Hindlimb muscle (tissue), 1 donor: ENCODE data around the gene CPED1. TPM values are rescaled to one million over a fixed set of nuclear protein-coding genes. Genes with fewer than 3 reads are reported as not detected.
"Not testable (repeated sequence)": the region's sequence is repeated elsewhere in the genome, so short reads cannot be mapped to it uniquely, and the experiment has no call there.

ENCODE experiments used
- DNase-seq: peaks from one replicate; pipeline ENCODE4 v3.0.0-alpha.2; 2013
- polyA plus RNA-seq: library from polyadenylated mRNA; unstranded; fragments of 120-200 nt; gene quantifications from one replicate; pipeline ENCODE4 v1.2.1, GENCODE V29; 2013; ENCODE audit not compliant: insufficient read length

Gene CPED1
- polyA plus RNA-seq, 1 donor = 8.2 TPM

- DNase-seq = no peak
These were observed 6.5 kb upstream of the CPED1 start for GRCh38 chr7:120981888-120982615.

GRCh38 chr7:120983592-120983991, 4.9 kb upstream of the CPED1 start:
- not testable (repeated sequence) for DNase-seq

- no peak for DNase-seq
These were observed 4.1 kb upstream of the CPED1 start for GRCh38 chr7:120984406-120984805.

- DNase-seq = no peak
These were observed 3.3 kb upstream of the CPED1 start for GRCh38 chr7:120985130-120985758.

- DNase-seq = no peak
These were observed 2.7 kb upstream of the CPED1 start for GRCh38 chr7:120985839-120986238.

GRCh38 chr7:120986650-120987049, 1.9 kb upstream of the CPED1 start:
- no peak for DNase-seq

DNA sequence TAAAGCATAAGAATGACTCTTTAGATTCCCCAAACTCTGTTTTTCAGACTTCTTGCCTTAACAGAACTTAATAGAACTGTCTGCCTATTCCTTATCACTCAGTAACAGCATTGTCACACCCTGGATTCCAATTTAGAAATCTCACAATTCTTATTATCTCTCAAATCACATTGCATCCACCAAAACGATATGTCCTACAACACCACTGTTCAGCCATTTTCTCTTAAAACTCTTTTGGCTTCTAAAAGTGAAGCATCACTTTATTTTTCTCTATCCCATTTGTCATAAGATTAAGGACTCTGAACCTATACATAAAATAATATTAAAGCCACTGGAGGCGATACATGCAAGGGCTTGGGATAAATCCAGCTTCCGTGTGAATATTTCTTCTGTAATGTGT, 1.2 kb upstream of the CPED1 start:
- no peak for DNase-seq

- DNase-seq = peak; percentile 93
These were observed 574 bp upstream of the CPED1 start for GRCh38 chr7:120987683-120988590.

DNA sequence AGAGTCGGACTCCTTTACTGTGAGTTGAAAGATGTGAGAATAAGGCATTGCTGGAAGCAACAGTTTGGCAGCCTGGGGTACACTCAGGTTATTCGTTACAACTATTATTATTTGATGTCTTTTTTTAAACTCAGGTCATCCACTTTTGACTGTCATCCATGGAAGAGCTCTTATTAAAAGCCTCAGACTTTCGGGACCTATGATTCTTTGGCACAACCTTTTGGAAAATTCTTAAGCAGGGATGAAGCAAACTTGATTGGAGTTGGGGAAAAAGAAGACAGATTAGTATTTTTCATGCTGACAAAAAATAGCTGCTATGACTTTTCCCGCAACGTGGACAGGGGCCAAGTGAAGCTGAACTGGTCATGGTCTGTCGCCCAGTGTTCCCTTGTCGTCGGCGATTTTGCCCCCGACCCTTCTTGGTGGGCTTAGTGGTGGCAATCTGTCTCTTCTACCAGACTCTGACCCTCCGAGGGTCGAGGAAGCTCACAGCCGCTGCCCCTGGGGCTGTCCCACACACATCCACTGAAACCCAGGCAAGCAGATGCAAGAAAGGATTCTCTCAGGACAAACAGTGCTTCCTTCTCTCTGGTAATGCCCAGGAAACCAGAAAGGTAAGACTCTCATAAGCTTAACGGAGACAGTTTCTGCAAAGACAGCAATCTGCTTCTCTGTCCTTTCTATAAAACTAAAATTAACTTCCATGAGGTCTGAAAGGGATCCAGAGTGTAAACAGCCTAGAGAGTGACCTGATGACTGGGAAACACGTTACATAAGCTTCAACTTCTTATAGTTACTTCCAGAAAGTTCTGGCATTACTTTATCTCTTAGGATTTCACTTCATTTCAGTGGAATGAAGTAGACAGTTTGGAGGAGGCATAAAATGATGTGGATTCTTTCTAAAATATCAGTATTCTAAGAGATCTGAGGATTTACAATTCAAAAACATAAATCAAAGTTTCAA, 1.0 kb downstream of the CPED1 start:
- peak; percentile 62 for DNase-seq

- no peak for DNase-seq
These were observed 2.1 kb downstream of the CPED1 start for GRCh38 chr7:120990468-120991118.

- no peak for DNase-seq
These were observed 2.6 kb downstream of the CPED1 start for GRCh38 chr7:120991161-120991560.

DNA sequence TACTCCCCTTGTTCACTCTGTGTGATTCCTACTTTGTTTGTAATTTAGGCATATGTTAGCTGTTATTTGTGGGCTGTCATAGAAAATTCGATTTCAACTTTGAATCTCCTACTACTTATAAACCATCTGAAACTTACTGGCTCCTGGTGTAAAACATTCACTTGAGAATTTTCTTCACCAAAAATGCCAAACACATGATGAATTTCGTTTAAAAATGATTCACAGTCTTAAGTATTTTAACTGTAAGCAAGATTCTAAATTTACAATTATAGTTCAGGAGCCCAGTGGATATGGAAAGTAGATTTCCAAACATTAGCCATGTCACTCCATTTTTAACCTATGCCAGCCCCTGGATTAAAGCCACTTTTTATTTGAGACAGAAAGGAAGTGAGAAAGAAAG, 3.1 kb downstream of the CPED1 start:
- DNase-seq = no peak

- DNase-seq = no peak
These were observed 3.9 kb downstream of the CPED1 start for GRCh38 chr7:120992272-120992964.

DNA sequence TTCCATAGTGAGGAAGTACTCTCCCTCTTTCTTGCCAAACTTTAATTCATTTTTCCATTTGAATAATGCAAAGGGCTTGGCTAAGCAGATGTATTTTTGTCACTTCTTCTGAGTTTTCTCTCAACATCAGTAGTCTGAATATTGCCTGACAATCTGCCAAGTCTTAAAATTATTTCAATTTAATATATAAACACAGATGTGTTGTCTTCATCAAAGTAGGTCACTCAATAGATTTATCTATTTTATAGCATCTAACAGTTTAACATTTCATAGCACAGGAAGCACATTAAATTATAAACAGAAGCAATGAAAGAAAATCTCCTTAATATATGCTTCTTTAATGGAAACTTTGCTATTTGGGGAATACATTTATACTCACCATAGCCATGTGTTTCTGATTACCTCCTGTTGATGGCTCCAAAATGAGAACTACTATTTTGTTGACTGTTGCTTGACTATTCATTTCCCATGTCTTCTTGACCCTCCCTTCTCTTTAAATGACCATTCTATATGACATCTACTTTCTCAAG, 4.5 kb downstream of the CPED1 start:
- DNase-seq = peak; percentile 75

- DNase-seq = no peak
These were observed 5.2 kb downstream of the CPED1 start for GRCh38 chr7:120993553-120994191.

- DNase-seq = no peak
These were observed 6.2 kb downstream of the CPED1 start for GRCh38 chr7:120994512-120995410.

- no peak for DNase-seq
These were observed 7.1 kb downstream of the CPED1 start for GRCh38 chr7:120995654-120996053.

DNA sequence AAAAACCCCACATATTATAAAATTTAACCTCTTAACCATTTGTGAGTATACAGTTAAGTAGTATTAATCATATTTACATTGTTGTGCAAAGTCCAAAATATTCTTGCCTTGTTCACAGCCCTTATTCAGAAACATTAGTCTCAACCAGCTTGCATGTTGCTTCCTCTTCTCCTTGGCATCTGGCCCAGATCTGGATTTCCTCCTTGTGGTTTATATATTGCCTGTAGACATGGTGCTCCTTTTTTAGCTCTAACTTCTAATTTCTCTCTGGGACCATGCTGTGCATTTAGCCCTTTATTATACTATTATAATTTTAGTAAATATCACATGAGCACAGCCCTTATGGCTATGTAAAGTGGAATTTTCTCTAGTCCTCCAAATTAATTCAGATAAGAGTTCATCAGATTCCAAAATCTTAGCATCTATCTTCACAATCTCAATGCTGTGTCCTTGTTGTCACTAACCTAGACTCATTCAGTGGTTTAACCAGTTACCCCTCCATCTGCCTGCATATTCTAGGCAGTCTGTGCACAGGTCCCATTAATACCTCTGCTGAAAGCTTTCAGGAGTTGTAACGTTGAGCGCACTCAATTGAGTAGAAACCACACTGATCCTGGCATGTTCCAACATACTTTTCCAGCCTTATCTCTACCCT, 7.9 kb downstream of the CPED1 start:
- peak; percentile 71 for DNase-seq

DNA sequence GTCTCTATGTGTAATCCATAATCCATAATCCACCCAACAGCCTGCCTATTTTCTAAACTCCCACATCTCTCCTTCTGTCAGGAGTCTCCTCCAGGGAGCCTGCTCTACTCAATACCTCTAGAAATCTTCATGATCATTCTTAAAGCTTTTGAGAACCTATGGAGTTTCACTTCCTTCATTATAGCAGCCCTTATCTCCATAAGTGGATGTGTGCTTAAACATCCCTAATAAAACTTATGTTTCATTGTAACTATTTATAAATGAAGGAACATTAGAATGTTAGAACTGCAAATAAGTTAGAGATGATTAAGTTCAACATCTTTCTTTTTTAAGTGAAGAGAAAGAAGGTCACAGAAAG, 8.5 kb downstream of the CPED1 start:
- DNase-seq = no peak
